Retinal pigment epithelial cell (primary cell): ENCODE results near the gene WDR27.
"Not testable (repeated sequence)": the region's sequence is repeated elsewhere in the genome, so short reads cannot be mapped to it uniquely, and the experiment has no call there.

Experiments
- DNase-seq: peaks from one replicate; pipeline ENCODE4 v3.0.0-alpha.2; 2010; ENCODE audit warnings: low read depth
- H3K4me3 ChIP-seq: 2 replicates; pipeline ENCODE4 v1.5.1; 2011; ENCODE audit warnings: mild to moderate bottlenecking, low read length, control low read depth, moderate library complexity
- TF ChIP-seq, protein P1 (sequence below): conservative IDR thresholded peaks from 2 replicates; pipeline ENCODE4 v1.5.1; 2011; ENCODE audit warnings: low read depth, low read length, control low read depth, inconsistent platforms

Gene WDR27

DNA sequence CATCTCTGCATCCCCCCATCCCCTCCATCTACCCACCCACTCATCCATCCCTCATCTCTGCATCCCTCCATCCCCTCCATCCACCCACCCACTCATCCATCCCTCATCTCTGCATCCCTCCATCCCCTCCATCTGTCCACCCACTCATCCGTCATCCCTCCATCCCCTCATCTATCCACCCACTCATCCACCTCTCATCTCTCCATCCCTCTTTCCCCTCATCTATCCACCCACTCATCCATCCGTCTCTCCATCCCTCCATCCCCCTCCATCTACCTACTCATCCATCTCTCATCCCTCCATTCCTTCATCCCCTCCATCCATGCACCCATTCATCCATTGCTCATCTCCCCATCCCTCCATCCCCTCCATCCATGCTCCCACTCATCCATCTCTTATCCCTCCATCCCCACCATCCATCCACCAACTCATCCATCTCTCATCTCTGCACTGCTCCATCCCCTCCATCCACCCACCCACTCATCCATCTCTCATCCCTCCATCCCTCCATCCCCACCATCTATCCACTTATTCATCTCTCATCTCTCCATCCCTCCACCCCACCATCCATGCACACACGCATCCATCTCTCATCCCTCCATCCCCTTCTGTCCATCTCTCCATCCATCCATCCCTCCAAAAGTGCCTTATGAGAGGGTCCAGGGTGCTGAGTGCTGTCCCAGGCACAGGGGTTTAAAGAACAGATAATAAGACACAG lies 51.4 kb downstream of the WDR27 start:
- no peak for DNase-seq

DNA sequence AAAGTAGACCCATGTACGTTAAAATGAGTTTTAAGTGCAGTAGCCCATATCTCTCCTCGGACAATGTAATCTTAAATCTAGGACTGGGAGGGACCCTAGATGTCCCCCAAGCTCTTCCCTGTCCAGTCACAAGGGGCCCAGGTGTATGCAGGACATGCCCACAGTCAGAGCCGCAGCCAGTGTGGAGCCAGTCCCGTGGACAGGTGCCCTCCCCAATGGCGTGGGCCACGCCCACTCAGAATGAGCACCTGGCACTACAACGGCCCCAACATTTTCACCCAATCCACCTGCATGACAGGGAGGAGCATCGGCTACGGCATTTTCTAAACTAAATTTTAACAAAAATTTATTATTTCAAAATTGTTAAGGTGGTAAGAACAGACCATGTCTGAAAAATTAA lies 53.2 kb downstream of the WDR27 start:
- no peak for DNase-seq
- TF ChIP-seq, protein P1, sequence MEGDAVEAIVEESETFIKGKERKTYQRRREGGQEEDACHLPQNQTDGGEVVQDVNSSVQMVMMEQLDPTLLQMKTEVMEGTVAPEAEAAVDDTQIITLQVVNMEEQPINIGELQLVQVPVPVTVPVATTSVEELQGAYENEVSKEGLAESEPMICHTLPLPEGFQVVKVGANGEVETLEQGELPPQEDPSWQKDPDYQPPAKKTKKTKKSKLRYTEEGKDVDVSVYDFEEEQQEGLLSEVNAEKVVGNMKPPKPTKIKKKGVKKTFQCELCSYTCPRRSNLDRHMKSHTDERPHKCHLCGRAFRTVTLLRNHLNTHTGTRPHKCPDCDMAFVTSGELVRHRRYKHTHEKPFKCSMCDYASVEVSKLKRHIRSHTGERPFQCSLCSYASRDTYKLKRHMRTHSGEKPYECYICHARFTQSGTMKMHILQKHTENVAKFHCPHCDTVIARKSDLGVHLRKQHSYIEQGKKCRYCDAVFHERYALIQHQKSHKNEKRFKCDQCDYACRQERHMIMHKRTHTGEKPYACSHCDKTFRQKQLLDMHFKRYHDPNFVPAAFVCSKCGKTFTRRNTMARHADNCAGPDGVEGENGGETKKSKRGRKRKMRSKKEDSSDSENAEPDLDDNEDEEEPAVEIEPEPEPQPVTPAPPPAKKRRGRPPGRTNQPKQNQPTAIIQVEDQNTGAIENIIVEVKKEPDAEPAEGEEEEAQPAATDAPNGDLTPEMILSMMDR, result no peak
- H3K4me3 ChIP-seq, result no peak overlapping the region

More for the DNA sequence above, 51.4 kb downstream of the WDR27 start:
- no peak overlapping the region for H3K4me3 ChIP-seq
- TF ChIP-seq, protein P1, result no peak

DNA sequence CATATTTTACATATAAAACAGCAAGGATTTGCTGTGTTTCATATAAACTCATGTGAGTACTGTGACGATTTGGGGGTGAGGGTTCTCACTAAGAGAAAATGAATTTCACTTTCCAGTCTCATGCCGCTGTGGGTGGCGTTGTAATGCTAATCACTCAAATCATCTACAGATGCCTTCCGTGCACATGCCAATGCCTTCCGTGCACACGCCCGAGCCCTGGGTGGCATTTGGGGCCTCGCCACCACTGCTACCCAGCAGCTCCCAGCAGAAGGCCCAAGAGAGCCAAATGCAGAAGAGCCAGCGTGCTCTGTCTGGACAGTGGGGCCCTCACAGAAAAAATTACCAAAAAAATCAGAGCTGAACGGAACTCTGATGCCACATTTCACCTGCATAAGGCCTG lies 53.7 kb downstream of the WDR27 start:
- DNase-seq, result no peak
- TF ChIP-seq, protein P1, result no peak
- H3K4me3 ChIP-seq, result no peak overlapping the region

DNA sequence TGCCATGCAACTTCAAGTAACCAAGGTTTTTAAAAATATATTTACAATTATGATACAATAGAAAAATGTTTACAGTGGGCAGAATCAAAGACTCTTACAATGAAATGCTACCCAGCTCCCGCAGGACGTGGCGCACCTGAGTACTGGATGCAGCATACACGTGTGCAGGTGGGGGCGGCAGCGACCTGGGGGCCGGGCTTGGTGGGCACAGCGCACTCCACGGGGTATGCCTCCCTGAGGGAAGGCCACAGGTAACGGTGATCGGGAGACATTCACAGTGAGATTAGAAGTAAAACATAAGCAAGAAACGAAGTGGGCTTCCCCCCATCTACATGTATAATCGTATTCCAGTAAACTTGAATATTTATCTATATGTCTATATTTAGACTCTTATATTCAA lies 54.2 kb downstream of the WDR27 start:
- no peak overlapping the region for H3K4me3 ChIP-seq
- TF ChIP-seq, protein P1, result no peak
- no peak for DNase-seq

DNA sequence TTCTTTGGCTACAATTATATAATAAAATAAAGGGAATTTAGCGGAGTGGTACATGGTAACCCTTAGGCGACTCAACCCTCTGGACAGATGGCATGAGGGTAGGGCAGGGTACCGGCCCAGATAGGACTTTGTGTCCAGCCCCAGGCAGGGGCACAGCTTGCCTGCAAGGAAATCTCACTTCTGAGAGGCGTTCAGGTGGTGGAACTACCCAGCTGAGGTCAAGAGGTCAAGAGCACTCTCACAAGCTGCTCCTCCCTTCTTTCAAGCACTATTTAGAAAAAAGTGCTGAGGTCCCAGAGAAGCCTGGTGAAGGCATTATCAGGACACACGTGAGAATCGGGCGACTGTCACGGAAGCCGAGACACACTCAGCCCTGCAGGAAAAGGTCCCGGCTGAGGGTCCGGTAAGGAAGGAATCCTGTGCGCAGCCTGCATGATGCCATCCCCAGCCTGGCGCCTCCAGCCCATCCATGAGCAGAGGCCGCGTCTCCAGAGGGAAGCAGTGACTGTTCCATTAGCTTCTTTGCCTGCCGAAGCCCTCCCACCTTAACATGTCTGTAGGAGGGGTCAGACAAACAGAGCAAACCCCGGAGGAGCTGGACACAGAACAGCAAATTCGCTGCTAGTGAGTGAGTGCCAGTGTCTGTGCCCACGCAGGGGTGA lies 54.8 kb downstream of the WDR27 start:
- TF ChIP-seq, protein P1, result no peak
- no peak overlapping the region for H3K4me3 ChIP-seq
- no peak for DNase-seq

DNA sequence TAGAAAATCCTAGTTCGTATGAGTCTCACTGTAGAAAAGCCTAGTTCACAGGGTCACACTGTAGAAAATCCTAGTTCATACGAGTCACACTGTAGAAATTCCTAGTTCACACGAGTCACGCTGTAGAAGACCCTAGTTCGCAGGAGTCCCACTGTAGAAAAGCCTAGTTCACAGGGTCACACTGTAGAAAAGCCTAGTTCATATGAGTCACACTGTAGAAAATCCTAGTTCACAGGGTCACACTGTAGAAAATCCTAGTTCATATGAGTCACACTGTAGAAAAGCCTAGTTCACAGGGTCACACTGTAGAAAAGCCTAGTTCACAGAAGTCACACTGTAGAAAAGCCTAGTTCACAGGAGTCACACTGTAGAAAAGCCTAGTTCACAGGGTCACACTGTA lies 56.4 kb downstream of the WDR27 start:
- not testable (repeated sequence) for H3K4me3 ChIP-seq, DNase-seq

DNA sequence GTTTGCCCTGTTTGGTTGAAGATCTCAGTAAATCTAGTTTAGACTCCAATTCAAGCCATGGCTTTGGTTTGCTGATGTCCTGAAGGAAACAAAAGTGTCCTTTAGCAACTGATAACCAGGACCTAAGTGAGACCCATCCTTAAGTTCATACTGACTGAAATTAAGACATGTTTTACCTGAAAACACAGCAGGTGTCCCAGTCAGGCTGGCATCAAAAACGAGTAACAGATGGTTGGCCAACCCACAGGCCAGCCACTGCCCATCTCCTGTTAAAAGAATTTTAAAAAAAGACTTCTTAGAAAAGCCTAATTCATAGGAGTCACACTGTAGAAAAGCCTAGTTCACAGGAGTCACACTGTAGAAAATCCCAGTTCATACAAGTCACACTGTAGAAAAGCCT lies 58.3 kb downstream of the WDR27 start:
- TF ChIP-seq, protein P1, result no peak
- no peak overlapping the region for H3K4me3 ChIP-seq
- no peak for DNase-seq
